HepG2 (cell line): ENCODE data around the gene ZNF277. TPM values are rescaled to one million over a fixed set of nuclear protein-coding genes. Genes with fewer than 3 reads are reported as not detected.
A peak's percentile ranks its signal among the peaks of the same experiment; 100 is the strongest.

Experiments
- ATAD3A ChIP-seq: sonication (generic); formaldehyde crosslinking; IDR thresholded peaks from 2 replicates; pipeline ENCODE4 v1.4.0; 2020; ENCODE audit warnings: missing genetic modification reagents
- BCL6 ChIP-seq: IDR thresholded peaks from 2 replicates; pipeline ENCODE4 v1.6.1; 2016; ENCODE audit warnings: missing genetic modification reagents, missing compliant biosample characterization
- CBX5 ChIP-seq: sonication (generic); formaldehyde crosslinking; IDR thresholded peaks from 2 replicates; pipeline ENCODE4 v1.4.0; 2020; ENCODE audit warnings: missing genetic modification reagents, borderline replicate concordance
- EP300 ChIP-seq, 3 experiments: sonication (generic) in 1 of 3; formaldehyde crosslinking in 1 of 3; IDR thresholded peaks; 2 replicates each; pipeline versions ENCODE4 v1.5.1 to v1.6.1; 2011 to 2020; ENCODE audit warnings: low read depth in 2 of 3, low read length in 2 of 3, borderline replicate concordance in 1 of 3, improper control_type of control experiment in 1 of 3, mild to moderate bottlenecking in 1 of 3, missing genetic modification reagents in 1 of 3, moderate library complexity in 1 of 3
- ISL2 ChIP-seq: sonication (generic); formaldehyde crosslinking; IDR thresholded peaks from 2 replicates; pipeline ENCODE4 v1.5.0; 2020; ENCODE audit warnings: missing genetic modification reagents
- KAT2B ChIP-seq: fragments of 150-350 bp; IDR thresholded peaks from 2 replicates; pipeline ENCODE4 v1.6.1; 2014; ENCODE audit warnings: low read depth, low read length, borderline replicate concordance
- KDM4B ChIP-seq: sonication (generic); formaldehyde crosslinking; IDR thresholded peaks from 2 replicates; pipeline ENCODE4 v1.4.0; 2020; ENCODE audit warnings: missing genetic modification reagents
- KDM6A ChIP-seq: IDR thresholded peaks from 2 replicates; pipeline ENCODE4 v1.6.1; 2016; ENCODE audit warnings: low read depth
- MEF2D ChIP-seq: sonication (generic); formaldehyde crosslinking; IDR thresholded peaks from 2 replicates; pipeline ENCODE4 v1.5.1; 2020; ENCODE audit warnings: mild to moderate bottlenecking, missing genetic modification reagents
- MXD4 ChIP-seq: IDR thresholded peaks from 2 replicates; pipeline ENCODE4 v1.6.1; 2016; ENCODE audit warnings: mild to moderate bottlenecking, missing biosample characterization, missing genetic modification reagents
- PHF21A ChIP-seq: sonication (generic); formaldehyde crosslinking; IDR thresholded peaks from 2 replicates; pipeline ENCODE4 v1.5.0; 2020; ENCODE audit warnings: mild to moderate bottlenecking, missing genetic modification reagents
- PITX1 ChIP-seq: sonication (generic); formaldehyde crosslinking; IDR thresholded peaks from 2 replicates; pipeline ENCODE4 v1.5.1; 2020; ENCODE audit warnings: mild to moderate bottlenecking, missing genetic modification reagents
- TCF7 ChIP-seq: sonication (generic); IDR thresholded peaks from 2 replicates; pipeline ENCODE4 v1.6.1; 2016; ENCODE audit warnings: antibody characterized with exemption, low read depth
- THRA ChIP-seq: sonication (generic); formaldehyde crosslinking; IDR thresholded peaks from 2 replicates; pipeline ENCODE4 v1.4.0; 2020; ENCODE audit warnings: missing genetic modification reagents, borderline replicate concordance
- ZBTB1 ChIP-seq: sonication (generic); formaldehyde crosslinking; IDR thresholded peaks from 2 replicates; pipeline ENCODE4 v1.4.0; 2020; ENCODE audit warnings: missing genetic modification reagents, borderline replicate concordance
- ZBTB20 ChIP-seq: sonication (generic); formaldehyde crosslinking; IDR thresholded peaks from 2 replicates; pipeline ENCODE4 v1.8.1; 2023; ENCODE audit warnings: missing genetic modification reagents, low read depth, mild to moderate bottlenecking, borderline replicate concordance
- ZBTB25 ChIP-seq: IDR thresholded peaks from 2 replicates; pipeline ENCODE4 v1.6.1; 2018; ENCODE audit warnings: missing genetic modification reagents
- ZFX ChIP-seq: sonication (generic); formaldehyde crosslinking; IDR thresholded peaks from 2 replicates; pipeline ENCODE4 v1.4.0; 2020; ENCODE audit warnings: mild to moderate bottlenecking, low read depth, missing genetic modification reagents, moderate library complexity
- ZNF3 ChIP-seq: IDR thresholded peaks from 2 replicates; pipeline ENCODE4 v1.7.0; 2017; ENCODE audit warnings: inconsistent platforms
- ZNF543 ChIP-seq: sonication (generic); formaldehyde crosslinking; IDR thresholded peaks from 2 replicates; pipeline ENCODE4 v1.4.0; 2020; ENCODE audit warnings: mild to moderate bottlenecking, missing genetic modification reagents
- ZNF670 ChIP-seq: sonication (generic); formaldehyde crosslinking; IDR thresholded peaks from 2 replicates; pipeline ENCODE4 v1.8.0; 2022; ENCODE audit warnings: mild to moderate bottlenecking, missing genetic modification reagents, borderline replicate concordance
- ZNF766 ChIP-seq: sonication (generic); formaldehyde crosslinking; IDR thresholded peaks from 2 replicates; pipeline ENCODE4 v1.5.0; 2020; ENCODE audit warnings: missing genetic modification reagents, borderline replicate concordance
- ZNF772 ChIP-seq: sonication (generic); formaldehyde crosslinking; IDR thresholded peaks from 2 replicates; pipeline ENCODE4 v1.5.0; 2020; ENCODE audit warnings: mild to moderate bottlenecking, missing genetic modification reagents
- polyA plus RNA-seq, 8 experiments: library from polyadenylated mRNA; depleted of rRNA in 3 of 8; stranded (reverse) in 7 of 8; unstranded in 1 of 8; fragments of >200 nt; fragmentation: Illumina TruSeq in 4 of 8; extraction: Trizol in 4 of 8; gene quantifications; 2 replicates each; pipeline versions ENCODE4 v1.2.1 to v1.2.3, GENCODE V29; 2011 to 2016; ENCODE audit warnings: low read depth in 4 of 8, missing spikeins in 1 of 8, mixed read lengths in 1 of 8; ENCODE audit not compliant: insufficient read depth in 1 of 8
- total RNA-seq, 5 experiments: library from RNA; depleted of rRNA; stranded (reverse); fragments of >200 nt; fragmentation: Illumina TruSeq; extraction: Trizol; gene quantifications; 2 replicates each; pipeline ENCODE4 v1.2.3, GENCODE V29; 2016; ENCODE audit warnings: low read depth in 1 of 5

The ZNF277 gene
- total and polyA plus RNA-seq, 2 of the 13 experiments (the other 11 are each of a cell fraction or from before 2014, with no cell fraction given): 29.1 to 30.1 TPM

GRCh38 chr7:112211348-112211907, 4.9 kb downstream of the ZNF277 start (continued):
- TF ChIP-seq ZFX (CRISPR knock-in tag): no peak
- TF ChIP-seq MXD4 (CRISPR knock-in tag): 0 out of 2 replicates have a peak, but pooled peaks have one; percentile 36
- TF ChIP-seq THRA (CRISPR knock-in tag): peak; percentile 71; the same call in 1 of the 2 replicates
- peak; percentile 92 for TF ChIP-seq PITX1
- 0 out of 2 replicates have a peak, but pooled peaks have one; percentile 58 for TF ChIP-seq ZNF670
- TF ChIP-seq EP300 (IDR thresholded peaks at IDR 0.05; ENCODE audit: low read depth in 2 of 2, low read length in 2 of 2): peak in 1 of 2 experiments; percentile 89; a peak in 2 of 4 replicates
- TF ChIP-seq EP300 (CRISPR knock-in tag; IDR thresholded peaks at IDR 0.05; ENCODE audit: borderline replicate concordance): peak; percentile 58; the same call in 1 of the 2 replicates
- 0 out of 2 replicates have a peak, but pooled peaks have one; percentile 38 for TF ChIP-seq ZBTB25 (CRISPR knock-in tag)
- TF ChIP-seq ZNF766 (CRISPR knock-in tag): no peak
- no peak for TF ChIP-seq KAT2B
- 0 out of 2 replicates have a peak, but pooled peaks have one; percentile 10 for TF ChIP-seq ZNF3 (CRISPR knock-in tag)
- TF ChIP-seq TCF7: peak; percentile 87
- peak; percentile 76 for TF ChIP-seq MEF2D (CRISPR knock-in tag)
- no peak for TF ChIP-seq ZBTB1
- TF ChIP-seq ISL2 (CRISPR knock-in tag): peak; percentile 90
- peak; percentile 46; the same call in 1 of the 2 replicates for TF ChIP-seq KDM4B (CRISPR knock-in tag)
- TF ChIP-seq ZNF772 (CRISPR knock-in tag): peak; percentile 60; the same call in 1 of the 2 replicates
- no peak for TF ChIP-seq ZNF543 (CRISPR knock-in tag)
- TF ChIP-seq ZBTB20 (CRISPR knock-in tag): peak; percentile 86; the same call in 1 of the 2 replicates
- 0 out of 2 replicates have a peak, but pooled peaks have one; percentile 75 for TF ChIP-seq KDM6A
- TF ChIP-seq BCL6 (CRISPR knock-in tag): peak; percentile 75
- TF ChIP-seq PHF21A: peak; percentile 84; the same call in 1 of the 2 replicates
- TF ChIP-seq ATAD3A: no peak
- 0 out of 2 replicates have a peak, but pooled peaks have one; percentile 44 for TF ChIP-seq CBX5 (CRISPR knock-in tag)
